RPMI8226 (cell line): Measurements from ENCODE around the gene CD22.

Experiments used
- DNase-seq: peaks from one replicate; pipeline ENCODE4 v3.0.0-alpha.2; 2015

Gene CD22

GRCh38 chr19:35296644-35297514 is 32.1 kb upstream of the CD22 start:
- peak; percentile 39 for DNase-seq

GRCh38 chr19:35297515-35297848 is 31.5 kb upstream of the CD22 start:
- no peak for DNase-seq

GRCh38 chr19:35297922-35298321 is 31.1 kb upstream of the CD22 start:
- no peak for DNase-seq

- DNase-seq = no peak
Observed at GRCh38 chr19:35298561-35298972, 30.4 kb upstream of the CD22 start.

- no peak for DNase-seq
Observed at GRCh38 chr19:35299523-35300338, 29.3 kb upstream of the CD22 start.

- DNase-seq = no peak
Observed at GRCh38 chr19:35300339-35300649, 28.7 kb upstream of the CD22 start.

GRCh38 chr19:35301961-35302360 is 27.0 kb upstream of the CD22 start:
- no peak for DNase-seq

- DNase-seq = no peak
Observed at GRCh38 chr19:35302446-35302845, 26.5 kb upstream of the CD22 start.

- no peak for DNase-seq
Observed at GRCh38 chr19:35303357-35303915, 25.6 kb upstream of the CD22 start.

- no peak for DNase-seq
Observed at GRCh38 chr19:35304036-35304435, 25.0 kb upstream of the CD22 start.

- DNase-seq = no peak
Observed at GRCh38 chr19:35305181-35305580, 23.8 kb upstream of the CD22 start.

GRCh38 chr19:35306473-35307246 is 22.3 kb upstream of the CD22 start:
- DNase-seq = peak; percentile 42

GRCh38 chr19:35307931-35308330 is 21.1 kb upstream of the CD22 start:
- DNase-seq = no peak

GRCh38 chr19:35308910-35309309 is 20.1 kb upstream of the CD22 start:
- no peak for DNase-seq

- DNase-seq = no peak
Observed at GRCh38 chr19:35309481-35310279, 19.3 kb upstream of the CD22 start.

GRCh38 chr19:35310331-35310730 is 18.7 kb upstream of the CD22 start:
- no peak for DNase-seq

GRCh38 chr19:35310811-35311465 is 18.0 kb upstream of the CD22 start:
- no peak for DNase-seq

GRCh38 chr19:35311901-35312665 is 16.9 kb upstream of the CD22 start:
- no peak for DNase-seq

GRCh38 chr19:35313587-35313986 is 15.4 kb upstream of the CD22 start:
- peak; percentile 64 for DNase-seq

- no peak for DNase-seq
Observed at GRCh38 chr19:35314031-35314430, 15.0 kb upstream of the CD22 start.

- DNase-seq = no peak
Observed at GRCh38 chr19:35314858-35315470, 14.0 kb upstream of the CD22 start.
